NCI-H1092 (cell line): ENCODE data around the gene ARR3.
"Not testable (repeated sequence)": the region's sequence is repeated elsewhere in the genome, so short reads cannot be mapped to it uniquely, and the experiment has no call there.

Source experiments
- DNase-seq: peaks from one replicate; lab custom pipeline; 2025; lab: John Stamatoyannopoulos, UW

The ARR3 gene

DNA sequence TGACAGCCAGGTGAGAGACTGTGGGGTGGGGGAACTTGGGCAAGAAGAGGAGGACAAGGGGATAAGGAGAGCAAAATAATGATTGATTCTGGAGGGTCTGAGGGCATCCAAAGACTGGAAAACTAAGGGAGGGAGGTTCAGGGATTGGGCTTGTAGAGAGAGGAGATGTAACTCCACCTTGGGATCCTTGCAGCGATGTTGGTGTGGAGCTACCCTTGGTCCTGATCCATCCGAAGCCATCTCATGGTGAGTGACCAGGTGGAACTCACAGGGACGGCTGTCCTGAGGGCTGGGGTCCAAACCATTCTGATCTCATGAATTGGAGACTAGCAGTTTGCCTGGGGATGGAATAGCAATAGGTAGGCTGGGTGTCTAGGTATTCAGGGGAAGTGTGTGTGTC, 12.4 kb downstream of the ARR3 start:
- no peak for DNase-seq

DNA sequence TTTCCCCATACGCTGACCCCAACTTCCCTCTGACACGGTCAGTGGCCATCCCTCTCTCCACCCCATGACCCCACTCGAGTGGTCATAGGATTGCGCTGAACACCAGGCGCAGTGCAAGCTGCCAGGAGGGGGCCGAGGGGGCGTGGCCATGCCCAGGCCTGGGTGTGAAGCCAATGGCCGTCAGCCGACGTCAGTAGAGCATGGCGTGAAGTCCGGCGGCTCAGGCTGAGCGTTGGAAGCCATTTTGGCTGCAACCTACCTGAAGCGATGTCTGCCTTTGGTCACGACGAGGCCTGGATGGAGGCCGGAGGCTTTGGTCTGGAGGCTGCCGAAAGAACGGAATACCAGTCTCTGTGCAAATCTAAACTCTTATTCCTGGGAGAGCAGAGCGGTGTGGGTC, 13.8 kb downstream of the ARR3 start, which contains the start of gene RAB41:
Gene RAB41 (plus strand): TSS at position 222 of the 400 bp plus-strand sequence. CDS start 46 bp downstream, at position 268.
- no peak for DNase-seq

- DNase-seq, result no peak
These were observed 21.1 kb downstream of the ARR3 start for GRCh38 chrX:70289168-70289792.

DNA sequence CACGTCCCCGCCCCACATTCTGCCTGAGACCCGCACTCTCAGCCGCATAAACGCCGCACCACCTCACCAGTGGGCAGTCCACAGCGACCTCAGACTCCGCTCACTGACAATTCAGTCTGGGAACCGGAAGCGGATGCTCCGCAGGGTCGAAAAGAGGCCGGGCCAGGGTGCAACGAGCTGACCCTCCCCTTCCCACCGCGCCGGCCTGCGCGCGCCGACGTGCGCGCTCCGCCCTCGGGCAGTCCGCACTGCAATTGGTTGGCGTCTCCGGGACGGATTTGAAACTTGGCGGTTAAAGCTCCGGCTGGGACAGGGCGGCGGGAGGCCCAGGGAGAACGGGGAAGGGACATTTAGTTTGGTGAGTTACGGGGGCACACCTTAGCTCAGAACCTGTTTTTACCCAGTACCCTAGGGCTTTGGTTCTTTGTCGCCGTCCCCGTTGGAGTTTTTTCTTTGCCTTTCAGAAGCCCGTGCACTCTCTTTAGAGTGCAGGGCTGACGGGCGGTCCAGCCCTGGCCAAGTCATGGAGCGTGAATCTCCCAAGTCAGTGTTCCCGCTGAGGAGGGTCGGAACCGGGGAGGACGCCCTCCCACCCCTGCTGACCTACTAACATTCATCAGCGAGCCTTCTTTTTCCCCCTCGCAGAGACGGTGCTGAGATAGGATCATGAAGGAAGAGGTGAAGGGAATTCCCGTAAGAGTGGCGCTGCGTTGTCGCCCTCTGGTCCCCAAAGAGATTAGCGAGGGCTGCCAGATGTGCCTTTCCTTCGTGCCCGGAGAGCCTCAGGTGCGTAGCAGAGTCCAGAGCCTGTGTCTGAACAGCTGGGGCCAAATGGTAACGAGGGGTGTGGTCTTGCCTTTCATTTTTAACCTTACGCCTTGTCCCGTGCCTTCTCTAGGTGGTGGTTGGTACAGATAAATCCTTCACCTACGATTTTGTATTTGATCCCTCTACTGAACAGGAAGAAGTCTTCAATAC, 21.9 kb downstream of the ARR3 start, which contains the start of the genes KIF4A and PDZD11:
Gene KIF4A (plus strand): TSS at position 312 of the 978 bp plus-strand sequence. CDS start 355 bp downstream, at position 667.
Gene PDZD11 (minus strand): TSS at position 135 of the 978 bp plus-strand sequence. CDS start 586 bp downstream, outside the sequence.
- DNase-seq, result peak; percentile 75

DNA sequence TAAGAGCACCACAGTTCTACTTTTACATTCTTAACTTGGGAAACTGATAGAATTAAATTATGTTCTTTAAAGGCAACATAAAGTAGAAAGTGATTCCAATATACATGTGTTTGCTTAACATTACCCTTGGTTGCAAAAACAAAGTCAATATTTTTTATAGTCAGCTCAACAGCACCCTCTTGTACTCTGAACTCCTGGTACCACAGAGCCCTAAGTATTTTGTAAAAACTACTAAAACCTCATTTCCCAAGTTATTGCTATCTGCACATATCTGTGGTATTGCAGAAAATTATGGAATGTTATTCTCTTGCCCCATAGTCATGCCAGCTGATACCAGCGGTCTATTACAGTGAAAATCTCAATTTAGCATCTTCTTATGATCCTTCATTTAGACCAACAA, 24.7 kb downstream of the ARR3 start:
- no peak for DNase-seq

DNA sequence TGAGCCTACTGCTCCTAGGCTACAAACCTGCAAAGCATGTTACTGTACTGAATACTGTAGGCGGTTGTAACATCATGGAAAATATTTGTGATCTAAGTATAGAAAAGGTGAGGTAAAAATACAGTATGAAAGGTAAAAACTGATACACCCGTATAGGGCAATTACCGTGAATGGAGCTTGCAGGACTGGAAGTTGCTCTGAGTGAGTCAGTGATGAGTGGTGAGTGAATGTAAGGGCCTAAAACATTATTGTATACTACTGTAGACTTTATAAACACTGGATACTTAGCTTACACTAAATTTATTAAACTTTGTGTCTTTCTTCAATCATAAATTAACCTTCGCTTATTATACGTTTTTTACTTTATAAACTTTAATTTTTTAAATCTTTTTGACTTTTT, 25.5 kb downstream of the ARR3 start:
- DNase-seq, result no peak

DNA sequence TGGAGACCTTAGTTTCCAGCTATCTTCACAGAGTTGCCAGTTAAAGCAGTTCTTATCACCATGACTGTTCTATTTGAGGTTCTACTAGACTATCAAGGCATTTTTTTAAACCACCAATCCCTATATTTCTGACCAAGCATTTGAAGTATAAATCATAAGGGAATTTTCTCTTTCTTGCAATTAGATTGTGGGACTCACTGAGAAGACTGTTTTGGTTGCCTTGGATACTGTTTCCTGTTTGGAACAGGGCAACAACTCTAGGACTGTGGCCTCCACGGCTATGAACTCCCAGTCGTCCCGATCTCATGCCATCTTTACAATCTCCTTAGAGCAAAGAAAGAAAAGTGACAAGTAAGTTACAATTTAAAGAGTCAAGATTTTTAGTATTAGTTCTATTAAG, 33.6 kb downstream of the ARR3 start:
- DNase-seq, result no peak

DNA sequence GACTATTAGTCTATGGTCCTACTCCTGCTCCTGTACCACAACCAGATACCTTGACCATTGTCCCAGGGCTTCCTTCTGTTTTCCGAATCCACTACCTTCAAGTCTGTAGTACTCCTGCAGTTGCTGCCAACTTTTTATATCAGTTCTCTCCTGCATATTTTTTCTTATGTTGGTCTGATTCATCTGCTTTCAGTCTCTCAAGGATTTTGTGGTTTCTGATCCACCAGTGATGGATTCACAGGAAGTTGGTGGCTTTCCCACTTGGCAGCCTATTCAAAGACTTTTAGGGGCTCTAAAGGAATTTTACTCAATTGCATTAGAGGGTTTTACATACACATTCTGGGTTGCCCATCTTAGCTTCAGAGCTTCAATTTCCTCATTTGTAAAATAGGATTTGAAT, 45.4 kb downstream of the ARR3 start:
- no peak for DNase-seq

DNA sequence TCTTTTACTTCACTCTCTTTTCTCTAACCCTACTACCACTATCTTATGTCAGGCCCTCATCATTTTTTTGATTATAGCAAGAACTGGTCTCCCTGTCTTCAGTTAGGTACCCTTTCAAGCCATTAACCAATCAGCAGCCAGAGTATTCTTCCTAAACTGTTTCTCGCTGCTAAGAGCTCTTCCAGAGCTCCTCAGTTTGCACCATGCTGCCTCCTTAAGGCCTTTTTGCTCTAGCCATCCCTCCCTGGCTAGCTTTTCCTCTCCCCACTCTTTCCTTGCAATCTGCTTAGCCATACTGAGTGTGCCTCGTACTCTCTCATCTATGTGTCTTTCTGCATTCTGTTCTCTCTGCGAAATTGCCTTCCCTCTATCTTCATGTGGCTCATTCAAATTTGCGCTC, 54.6 kb downstream of the ARR3 start:
- no peak for DNase-seq

DNA sequence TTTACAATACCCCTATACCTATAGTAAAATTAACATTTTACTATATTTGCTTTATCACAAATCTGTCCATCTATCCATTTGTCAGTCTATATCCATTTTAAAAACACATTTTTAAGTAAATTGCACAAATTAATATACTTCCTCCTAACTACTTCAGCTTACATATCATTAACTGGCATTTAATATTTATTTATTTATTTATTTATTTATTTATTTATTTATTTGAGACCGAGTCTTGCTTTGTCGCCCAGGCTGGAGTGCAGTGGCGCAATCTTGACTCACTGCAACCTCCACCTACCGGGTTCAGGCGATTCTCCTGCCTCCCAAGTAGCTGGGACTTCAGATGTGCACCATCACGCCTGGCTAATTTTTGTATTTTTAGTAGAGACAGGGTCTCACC, 55.5 kb downstream of the ARR3 start:
- DNase-seq, result not testable (repeated sequence)

DNA sequence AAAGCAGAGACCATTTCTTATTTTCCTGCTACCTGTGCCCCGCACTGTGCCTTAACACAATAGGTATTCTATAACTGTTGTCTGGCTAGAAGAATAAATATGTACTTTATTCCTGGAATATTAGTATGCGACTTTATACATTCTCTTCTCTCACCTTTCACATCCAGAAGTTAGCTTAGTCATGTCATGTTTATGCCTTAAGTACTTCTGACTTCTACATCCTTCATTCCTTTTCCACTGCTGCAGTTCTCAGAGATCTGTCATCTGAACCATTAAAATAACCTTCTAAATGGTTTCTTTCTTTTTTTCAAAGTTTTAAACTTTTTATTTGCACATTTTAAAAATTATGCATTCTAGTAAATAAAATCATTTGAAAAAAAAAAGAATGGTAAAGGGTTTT, 56.2 kb downstream of the ARR3 start:
- DNase-seq, result no peak

DNA sequence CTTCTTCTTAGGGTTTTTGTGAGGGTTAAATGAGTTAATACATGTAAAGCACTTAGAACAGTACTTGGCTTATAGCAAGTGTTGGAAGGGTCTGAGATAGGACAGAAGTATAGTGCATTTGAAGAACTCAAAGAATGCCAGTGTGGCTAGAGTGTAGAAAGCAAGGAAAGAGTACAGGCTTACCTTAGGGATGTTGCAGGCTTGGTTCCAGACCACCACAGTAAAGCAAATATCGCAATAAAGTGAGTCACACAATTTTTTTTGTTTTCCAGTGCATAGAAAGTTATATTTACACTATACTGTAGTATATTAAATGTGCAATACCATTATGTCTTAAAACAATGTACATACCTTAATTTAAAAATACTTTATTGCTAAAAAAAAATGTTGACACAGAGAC, 63.0 kb downstream of the ARR3 start:
- no peak for DNase-seq
